Measurements from ENCODE around the gene EXD3. TPM values are rescaled to one million over a fixed set of nuclear protein-coding genes. Genes with fewer than 3 reads are reported as not detected.

Gene EXD3
- total and polyA plus RNA-seq, 2 of the 13 experiments (the other 11 are each of a cell fraction or from before 2014, with no cell fraction given) = 2.7 to 4.8 TPM

- WGBS (ENCODE audit: low lambda C conversion rate) = 58% methylated on average over 3 of the region's 14 CpGs
- ChIA-PET CTCF (ENCODE audit: low intra/inter-chr PET ratio, low total read pairs) (no interaction called here), POLR2A (interaction anchor here (1.9 kb wide), 1 partner anchor 12 kb away, joined by 6 read pairs; the partner anchor contains the start of gene ENTPD8)
- DNase-seq (ENCODE audit: low spot score) = no peak
- no peak overlapping the region for H3K4me2 ChIP-seq (ENCODE audit: low read depth, low read length)
- no peaks in the 10 kb centered on the region for H3K27me3 ChIP-seq (ENCODE audit: control insufficient read depth in 1 of 2, insufficient read depth in 2 of 2, low read length in 2 of 2)
- H3K36me3 ChIP-seq (replicated peaks in 1 of 2; ENCODE audit: control insufficient read depth in 1 of 2, insufficient read depth in 2 of 2, low read length in 2 of 2) = no peaks in the 10 kb centered on the region
- H2AFZ ChIP-seq (ENCODE audit: low read length) = no peak overlapping the region
- no peak for ATAC-seq
- no peak overlapping the region for H3K9ac ChIP-seq (ENCODE audit: insufficient read depth, low read depth, low read length)
- 0 out of 2 replicates have a peak, but pooled peaks have one; percentile 0 for TF ChIP-seq HNRNPL (IDR thresholded peaks at IDR 0.05; ENCODE audit: low read depth, low read length)
- TF ChIP-seq ZNF446 (CRISPR knock-in tag; IDR thresholded peaks at IDR 0.05) = no peak
- peak; percentile 8 for TF ChIP-seq AGO2 (optimal IDR thresholded peaks at IDR 0.05; ENCODE audit: low read depth, low read length)
- in situ Hi-C loops (cut with HindIII; ENCODE audit: extremely low pct_ligation_motif_present, low pct_unique_long_range_greater_than_20kb) (no loop called here), intact Hi-C loops (cut with micrococcal nuclease; ENCODE audit: unreplicated experiment) (no loop called here)
- H3K9me3 ChIP-seq (ENCODE audit: low read length) = no peaks in the 10 kb centered on the region
- no peak overlapping the region for H3K4me3 ChIP-seq (replicated peaks in 1 of 3; ENCODE audit: insufficient read depth in 1 of 3, low read depth in 2 of 3, low read length in 3 of 3)
- BruUV-seq (replicated peaks) = no TSS peak
- no peak overlapping the region for H3K27ac ChIP-seq (ENCODE audit: extremely low read length, insufficient read depth, low read length)
- no peaks in the 10 kb centered on the region for H4K20me1 ChIP-seq (ENCODE audit: insufficient read depth, low read length)
- peaks cover 5% of the 10 kb centered on the region for H3K4me1 ChIP-seq (ENCODE audit: insufficient read depth, low read length)
- no peaks in the 10 kb centered on the region for H3K79me2 ChIP-seq (ENCODE audit: insufficient read depth, low read length)
- FAIRE-seq = no peak
These were observed 6.6 kb upstream of the EXD3 start for GRCh38 chr9:137429546-137429890.

- intact Hi-C loops (cut with micrococcal nuclease; ENCODE audit: unreplicated experiment) (no loop called here), in situ Hi-C loops (cut with HindIII; ENCODE audit: extremely low pct_ligation_motif_present, low pct_unique_long_range_greater_than_20kb) (no loop called here)
- H3K27ac ChIP-seq (ENCODE audit: extremely low read length, insufficient read depth, low read length) = no peak overlapping the region
- no peak overlapping the region for H3K4me2 ChIP-seq (ENCODE audit: low read depth, low read length)
- no peak overlapping the region for H2AFZ ChIP-seq (ENCODE audit: low read length)
- H3K27me3 ChIP-seq (ENCODE audit: control insufficient read depth in 1 of 2, insufficient read depth in 2 of 2, low read length in 2 of 2) = no peaks in the 10 kb centered on the region
- peaks cover 10% of the 10 kb centered on the region for H3K4me1 ChIP-seq (ENCODE audit: insufficient read depth, low read length)
- ChIA-PET CTCF (ENCODE audit: low intra/inter-chr PET ratio, low total read pairs) (no interaction called here), POLR2A (interaction anchor here (1.9 kb wide), 1 partner anchor 12 kb away, joined by 6 read pairs; the partner anchor contains the start of gene ENTPD8)
- no peak for DNase-seq (ENCODE audit: low spot score)
- H3K9ac ChIP-seq (ENCODE audit: insufficient read depth, low read depth, low read length) = no peak overlapping the region
- TF ChIP-seq ZBTB37 (CRISPR knock-in tag; IDR thresholded peaks at IDR 0.05) = no peak
- 0 out of 2 replicates have a peak, but pooled peaks have one; percentile 12 for TF ChIP-seq ZNF768 (CRISPR knock-in tag; IDR thresholded peaks at IDR 0.05)
- TF ChIP-seq RORA (CRISPR knock-in tag; IDR thresholded peaks at IDR 0.05) = no peak
- TF ChIP-seq HNRNPL (IDR thresholded peaks at IDR 0.05; ENCODE audit: low read depth, low read length) = 0 out of 2 replicates have a peak, but pooled peaks have one; percentile 10
- TF ChIP-seq SALL2 (CRISPR knock-in tag; IDR thresholded peaks at IDR 0.05) = no peak
- no peak for TF ChIP-seq SNRNP70 (IDR thresholded peaks at IDR 0.05; ENCODE audit: low read depth, low read length)
- TF ChIP-seq, protein P1, sequence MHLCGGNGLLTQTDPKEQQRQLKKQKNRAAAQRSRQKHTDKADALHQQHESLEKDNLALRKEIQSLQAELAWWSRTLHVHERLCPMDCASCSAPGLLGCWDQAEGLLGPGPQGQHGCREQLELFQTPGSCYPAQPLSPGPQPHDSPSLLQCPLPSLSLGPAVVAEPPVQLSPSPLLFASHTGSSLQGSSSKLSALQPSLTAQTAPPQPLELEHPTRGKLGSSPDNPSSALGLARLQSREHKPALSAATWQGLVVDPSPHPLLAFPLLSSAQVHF (CRISPR knock-in tag; IDR thresholded peaks at IDR 0.05) = no peak
- no peak for TF ChIP-seq MAFK (conservative IDR thresholded peaks at IDR 0.05 in 1 of 2, IDR thresholded peaks at IDR 0.05 in 1 of 2; ENCODE audit: low read length in 2 of 2)
- TF ChIP-seq SMAD1 (CRISPR knock-in tag; IDR thresholded peaks at IDR 0.05; ENCODE audit: borderline replicate concordance, low read depth) = no peak
- peak; percentile 66 for TF ChIP-seq AGO2 (optimal IDR thresholded peaks at IDR 0.05; ENCODE audit: low read depth, low read length)
- no peak for ATAC-seq
- H3K79me2 ChIP-seq (ENCODE audit: insufficient read depth, low read length) = no peaks in the 10 kb centered on the region
- H4K20me1 ChIP-seq (ENCODE audit: insufficient read depth, low read length) = no peaks in the 10 kb centered on the region
- H3K4me3 ChIP-seq (replicated peaks in 1 of 3; ENCODE audit: insufficient read depth in 1 of 3, low read depth in 2 of 3, low read length in 3 of 3) = no peak overlapping the region
- WGBS (ENCODE audit: low lambda C conversion rate) = 69% methylated on average over 6 of the region's 27 CpGs
- BruUV-seq (replicated peaks) = no TSS peak
- no peak for FAIRE-seq
- H3K36me3 ChIP-seq (replicated peaks in 1 of 2; ENCODE audit: control insufficient read depth in 1 of 2, insufficient read depth in 2 of 2, low read length in 2 of 2) = no peaks in the 10 kb centered on the region
- no peaks in the 10 kb centered on the region for H3K9me3 ChIP-seq (ENCODE audit: low read length)
These were observed 6.0 kb upstream of the EXD3 start for GRCh38 chr9:137428841-137429545.
